H1 (cell line): ENCODE measurements around the gene FAM193B. TPM values are rescaled to one million over a fixed set of nuclear protein-coding genes. Genes with fewer than 3 reads are reported as not detected.

Experiments
- CTCF ChIA-PET: fragments of 300-600 bp; sonication (Branson Sonifier 250); formaldehyde crosslinking; loops from one replicate; lab custom pipeline; 2021; ENCODE audit not compliant: partially characterized antibody; lab: Charles Lee
- POLR2A ChIA-PET: fragments of 300-600 bp; sonication (Branson Sonifier 250); formaldehyde crosslinking; loops from one replicate; lab custom pipeline; 2021; ENCODE audit warnings: inconsistent platforms; ENCODE audit not compliant: partially characterized antibody; lab: Charles Lee
- DNase-seq, 2 experiments: peaks; one replicate each; pipeline versions ENCODE4 v3.0.0 to v3.0.0-alpha.2; 2010 to 2022; ENCODE audit warnings: low spot score in 2 of 2, low read depth in 1 of 2, mixed read lengths in 1 of 2
- FAIRE-seq: peaks from 2 replicates; lab custom pipeline; 2011; peaks lifted over from hg19 to GRCh38; lab: Jason Lieb, UNC
- H2AFZ ChIP-seq: 2 replicates; pipeline ENCODE4 v1.8.1; 2012; ENCODE audit warnings: low read length, inconsistent platforms
- H2AK5ac ChIP-seq: 2 replicates; pipeline ENCODE4 v1.6.1; 2013; ENCODE audit warnings: low read depth, low read length
- H2BK120ac ChIP-seq: replicated peaks from 2 replicates; pipeline ENCODE3; 2013; ENCODE audit warnings: low read depth, low read length, inconsistent platforms
- H2BK12ac ChIP-seq: 2 replicates; pipeline ENCODE4 v1.6.1; 2013; ENCODE audit warnings: low read depth, low read length
- H2BK15ac ChIP-seq: 2 replicates; pipeline ENCODE4 v1.6.1; 2013; ENCODE audit warnings: low read length
- H2BK20ac ChIP-seq: 2 replicates; pipeline ENCODE4 v1.6.1; 2013; ENCODE audit warnings: low read length
- H2BK5ac ChIP-seq: 2 replicates; pipeline ENCODE4 v1.6.1; 2013; ENCODE audit warnings: low read depth, low read length
- H3K14ac ChIP-seq: 2 replicates; pipeline ENCODE4 v1.6.1; 2013; ENCODE audit warnings: inconsistent platforms; ENCODE audit not compliant: insufficient read length
- H3K18ac ChIP-seq: 2 replicates; pipeline ENCODE4 v1.6.1; 2013; ENCODE audit warnings: low read length; ENCODE audit errors: extremely low read depth
- H3K23ac ChIP-seq: 2 replicates; pipeline ENCODE4 v1.6.1; 2013; ENCODE audit warnings: inconsistent platforms; ENCODE audit not compliant: insufficient read length
- H3K23me2 ChIP-seq: 2 replicates; pipeline ENCODE4 v1.6.1; 2013; ENCODE audit warnings: low read depth, low read length
- H3K27ac ChIP-seq: 2 replicates; pipeline ENCODE4 v1.6.1; 2011; ENCODE audit warnings: low read depth, low read length, inconsistent platforms
- H3K27me3 ChIP-seq, 4 experiments: replicated peaks in 1 of 4; 1 replicate in 1 of 4; 2 replicates in 3 of 4; pipeline versions ENCODE4 v1.6.1 to v1.8.1; 2011 to 2013; ENCODE audit warnings: low read length in 3 of 4, mild to moderate bottlenecking in 3 of 4, inconsistent platforms in 2 of 4, mixed read lengths in 2 of 4, moderate library complexity in 1 of 4; ENCODE audit not compliant: control insufficient read depth in 3 of 4, insufficient read depth in 3 of 4; ENCODE audit errors: extremely low read depth in 1 of 4
- H3K36me3 ChIP-seq, 4 experiments: 2 replicates each; pipeline versions ENCODE4 v1.6.1 to v1.8.1; 2011 to 2013; ENCODE audit warnings: mild to moderate bottlenecking in 4 of 4, low read length in 3 of 4, moderate library complexity in 2 of 4, control low read depth in 1 of 4, inconsistent platforms in 1 of 4; ENCODE audit not compliant: insufficient read depth in 4 of 4, control insufficient read depth in 2 of 4
- H3K4ac ChIP-seq: replicated peaks from 2 replicates; pipeline ENCODE3; 2013; ENCODE audit warnings: low read length, low read depth, mixed read lengths, inconsistent platforms; ENCODE audit not compliant: insufficient read length
- H3K4me1 ChIP-seq, 4 experiments: replicated peaks in 1 of 4; 1 replicate in 1 of 4; 2 replicates in 3 of 4; pipeline versions ENCODE4 v1.6.1 to v1.8.1; 2011 to 2013; ENCODE audit warnings: low read length in 3 of 4, inconsistent platforms in 2 of 4, mixed read lengths in 1 of 4; ENCODE audit not compliant: insufficient read depth in 4 of 4, control insufficient read depth in 3 of 4
- H3K4me2 ChIP-seq, 2 experiments: 2 replicates each; pipeline versions ENCODE4 v1.6.1 to v1.8.1; 2011 to 2013; ENCODE audit warnings: low read depth in 2 of 2, low read length in 2 of 2, control low read depth in 1 of 2, inconsistent platforms in 1 of 2, mild to moderate bottlenecking in 1 of 2; ENCODE audit not compliant: insufficient read depth in 1 of 2
- H3K4me3 ChIP-seq, 4 experiments: fragments of 200-600, 300-600 bp in 1 of 4; sonication (generic), shearing (Covaris generic), sonication (Bioruptor Twin) in 1 of 4; 2 replicates each; pipeline versions ENCODE4 v1.5.1 to v1.8.1; 2011 to 2016; ENCODE audit warnings: low read length in 4 of 4, low read depth in 3 of 4, control low read depth in 2 of 4, inconsistent platforms in 2 of 4, mild to moderate bottlenecking in 2 of 4, mixed read lengths in 1 of 4, moderate library complexity in 1 of 4; ENCODE audit not compliant: insufficient read depth in 2 of 4; ENCODE audit errors: extremely low read depth in 1 of 4
- H3K56ac ChIP-seq: replicated peaks from 2 replicates; pipeline ENCODE3; 2013; ENCODE audit warnings: low read depth, mild to moderate bottlenecking, mixed read lengths, low read length, inconsistent platforms; ENCODE audit not compliant: insufficient read length
- H3K79me1 ChIP-seq: 2 replicates; pipeline ENCODE4 v1.6.1; 2013; ENCODE audit warnings: low read depth, low read length, control low read depth
- H3K79me2 ChIP-seq, 2 experiments: 2 replicates each; pipeline versions ENCODE4 v1.6.1 to v1.8.1; 2012 to 2013; ENCODE audit warnings: low read length in 2 of 2, mild to moderate bottlenecking in 2 of 2, inconsistent platforms in 1 of 2; ENCODE audit not compliant: insufficient read depth in 2 of 2, control insufficient read depth in 1 of 2
- H3K9ac ChIP-seq, 4 experiments: replicated peaks in 1 of 4; 1 replicate in 1 of 4; 2 replicates in 3 of 4; pipeline versions ENCODE4 v1.6.1 to v1.8.1; 2011 to 2013; ENCODE audit warnings: low read depth in 3 of 4, low read length in 3 of 4, control low read depth in 2 of 4, mild to moderate bottlenecking in 2 of 4, moderate library complexity in 2 of 4, inconsistent platforms in 1 of 4; ENCODE audit errors: extremely low read depth in 1 of 4
- H3K9me3 ChIP-seq, 2 experiments: 2 replicates each; pipeline versions ENCODE4 v1.6.1 to v1.8.1; 2012 to 2013; ENCODE audit warnings: mild to moderate bottlenecking in 2 of 2, moderate library complexity in 2 of 2, control low read depth in 1 of 2, inconsistent platforms in 1 of 2, low read depth in 1 of 2, low read length in 1 of 2, mixed read lengths in 1 of 2; ENCODE audit not compliant: insufficient read depth in 2 of 2
- H4K20me1 ChIP-seq, 2 experiments: replicated peaks in 1 of 2; 2 replicates each; pipeline versions ENCODE3 to v1.8.1; 2011 to 2013; ENCODE audit warnings: inconsistent platforms in 2 of 2, low read length in 2 of 2, mild to moderate bottlenecking in 1 of 2; ENCODE audit not compliant: insufficient read depth in 2 of 2, control insufficient read depth in 1 of 2
- H4K5ac ChIP-seq: 2 replicates; pipeline ENCODE4 v1.6.1; 2013; ENCODE audit warnings: low read length, low read depth, mixed read lengths, inconsistent platforms; ENCODE audit not compliant: insufficient read length
- H4K8ac ChIP-seq: 2 replicates; pipeline ENCODE4 v1.8.0; 2013; ENCODE audit warnings: mild to moderate bottlenecking, moderate library complexity, low read length, inconsistent platforms; ENCODE audit not compliant: insufficient read depth; ENCODE audit errors: extremely low read depth
- H4K91ac ChIP-seq: replicated peaks from 2 replicates; pipeline ENCODE3; 2013; ENCODE audit warnings: low read length, mixed read lengths, inconsistent platforms; ENCODE audit not compliant: insufficient read length
- BCL11A ChIP-seq, 2 experiments: IDR thresholded peaks; one replicate each; pipeline ENCODE4 v1.6.1; 2011; ENCODE audit warnings: low read depth in 2 of 2, low read length in 2 of 2, mild to moderate bottlenecking in 2 of 2
- CTBP2 ChIP-seq: IDR thresholded peaks from 2 replicates; pipeline ENCODE4 v1.7.0; 2011; ENCODE audit warnings: borderline replicate concordance, mild to moderate bottlenecking, moderate library complexity, mixed read lengths, low read length; ENCODE audit not compliant: insufficient read depth, insufficient read length
- JUN ChIP-seq: IDR thresholded peaks from 2 replicates; pipeline ENCODE4 v1.6.1; 2011; ENCODE audit warnings: low read depth, mild to moderate bottlenecking, improper control_type of control experiment, low read length
- KDM5A ChIP-seq: fragments of 200-600 bp; IDR thresholded peaks from 2 replicates; pipeline ENCODE4 v1.7.1; 2012; ENCODE audit warnings: mild to moderate bottlenecking, low read length, inconsistent platforms, mixed read lengths
- NANOG ChIP-seq: IDR thresholded peaks from 2 replicates; pipeline ENCODE4 v1.6.1; 2011; ENCODE audit warnings: low read length, low read depth, mild to moderate bottlenecking, inconsistent platforms; ENCODE audit not compliant: insufficient read depth, poor library complexity, severe bottlenecking
- NRF1 ChIP-seq: IDR thresholded peaks from 2 replicates; pipeline ENCODE4 v1.6.1; 2011; ENCODE audit warnings: mild to moderate bottlenecking, low read depth, low read length, improper control_type of control experiment
- POLR2AphosphoS5 ChIP-seq: IDR thresholded peaks from 2 replicates; pipeline ENCODE4 v1.6.1; 2011; ENCODE audit warnings: low read depth, low read length
- RNF2 ChIP-seq: fragments of 200-900, 300-1000 bp; sonication (generic); IDR thresholded peaks from 2 replicates; pipeline ENCODE4 v1.7.1; 2016; ENCODE audit warnings: borderline replicate concordance, low read depth, mild to moderate bottlenecking, antibody characterized with exemption, low read length; ENCODE audit not compliant: poor library complexity, severe bottlenecking; ENCODE audit errors: missing control alignments
- SIRT6 ChIP-seq: IDR thresholded peaks from one replicate; pipeline ENCODE4 v1.7.1; 2012; ENCODE audit warnings: low read length, inconsistent platforms
- SP4 ChIP-seq: IDR thresholded peaks from 2 replicates; pipeline ENCODE4 v1.6.1; 2012; ENCODE audit warnings: low read length, inconsistent platforms
- WGBS, 2 experiments: shearing (Covaris generic) in 1 of 2; methylation state at CpG; one replicate each; pipeline versions ENCODE4 v1.1.6 to v1.1.7; 2013 to 2015; ENCODE audit warnings: low lambda C conversion rate in 2 of 2, mixed read lengths in 2 of 2, inconsistent platforms in 1 of 2, low coverage in 1 of 2, missing lambda C conversion rate in 1 of 2; ENCODE audit not compliant: insufficient replicate concordance in 2 of 2, insufficient coverage in 1 of 2, insufficient read length in 1 of 2; ENCODE audit errors: extremely low coverage in 1 of 2, missing lambda C conversion rate in 1 of 2; 5-methylcytosine and 5-hydroxymethylcytosine counted together
- polyA plus RNA-seq, 7 experiments: library from polyadenylated mRNA; depleted of rRNA in 3 of 7; stranded (reverse) in 5 of 7; unstranded in 2 of 7; fragments of >200 nt in 5 of 7; fragments of 200-250 nt in 2 of 7; gene quantifications; 1 replicate in 5 of 7; 2 replicates in 1 of 7; 4 replicates in 1 of 7; pipeline versions ENCODE4 v1.2.1 to v1.2.3, GENCODE V29; 2011 to 2013; ENCODE audit warnings: missing spikeins in 2 of 7, mixed read lengths in 2 of 7
- total RNA-seq: library from RNA; stranded (reverse); fragmentation: NEBNext Ultra II Directional; extraction: Animal tissue kit (Norgen Biotek cat#: 25700); gene quantifications from 2 replicates; pipeline ENCODE4 v1.2.1, GENCODE V29; 2021

Gene FAM193B
- total and polyA plus RNA-seq, 2 of the 8 experiments (the other 6 are each of a cell fraction or from before 2014, with no cell fraction given) = 49.9 to 69.8 TPM

DNA sequence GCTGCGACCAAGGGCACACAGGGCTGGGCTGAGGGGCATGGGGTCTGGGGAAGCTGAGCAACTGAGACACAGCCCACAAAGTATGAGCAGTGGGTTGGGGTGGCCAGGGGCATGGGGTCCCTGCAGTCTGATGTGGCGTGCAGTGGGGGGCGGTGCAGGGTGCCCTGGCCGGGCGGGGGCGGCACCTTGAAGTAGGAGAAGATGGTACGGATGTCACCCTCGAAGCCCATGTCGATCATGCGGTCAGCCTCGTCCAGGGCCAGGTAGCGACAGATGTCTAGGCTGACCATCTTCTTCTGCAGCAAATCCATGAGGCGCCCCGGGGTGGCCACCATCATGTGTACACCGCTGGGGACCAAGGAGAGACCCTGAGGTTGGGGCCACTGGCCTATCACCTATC, 40.9 kb downstream of the FAM193B start:
- Histone ChIP-seq H3K23ac (no peak overlapping the region), H3K4me2 (no peak overlapping the region), H3K27me3 (no peaks in the 10 kb centered on the region), H3K79me1 (peaks cover 5% of the 10 kb centered on the region; the same call in 1 of the 2 replicates), H3K36me3 (peaks cover 27 to 50% (median 47%) of the 10 kb centered on the region in 4 experiments), H2BK15ac (no peak overlapping the region), H3K27ac (no peak overlapping the region), H2BK5ac (no peak overlapping the region), H2AFZ (no peak overlapping the region), H3K23me2 (peaks cover 8% of the 10 kb centered on the region), H2AK5ac (no peak overlapping the region), H4K20me1 (peaks cover 0 to 18% of the 10 kb centered on the region in 2 experiments), H2BK120ac (no peak overlapping the region), H3K9me3 (no peaks in the 10 kb centered on the region), H3K9ac (no peak overlapping the region), H3K4me3 (no peak overlapping the region), H4K91ac (no peak overlapping the region), H4K8ac (no peak overlapping the region; the same call in 1 of the 2 replicates), H3K4ac (no peak overlapping the region), H2BK20ac (no peak overlapping the region), H3K14ac (no peak overlapping the region), H2BK12ac (no peak overlapping the region), H3K18ac (no peak overlapping the region), H3K4me1 (peaks cover 4 to 18% (median 12%) of the 10 kb centered on the region in 4 experiments; a peak in 6 of 7 replicates), H3K56ac (no peak overlapping the region), H4K5ac (no peak overlapping the region), H3K79me2 (peaks cover 0 to 9% of the 10 kb centered on the region in 2 experiments; a peak in 1 of 4 replicates)
- FAIRE-seq (no peak), DNase-seq (no peak)
- 97% methylated on average over 14 of the region's 15 CpGs; no CpG with 5 or more reads in 1 of the 2 experiments for WGBS, 2 experiments
- TF ChIP-seq BCL11A (IDR thresholded peaks at IDR 0.05; ENCODE audit: low read depth in 2 of 2, low read length in 2 of 2) = no peak
- no peak for TF ChIP-seq KDM5A
- no peak for TF ChIP-seq NRF1
- no peak for TF ChIP-seq RNF2
- TF ChIP-seq JUN = no peak
- no peak for TF ChIP-seq CTBP2
- no peak for TF ChIP-seq NANOG
- TF ChIP-seq POLR2AphosphoS5 = no peak
- no peak for TF ChIP-seq SP4
- TF ChIP-seq SIRT6 = no peak
- ChIA-PET POLR2A (interaction anchor here (0.8 to 4.7 kb wide), 5 partner anchors 9 to 29 kb away, joined by 3 to 53 read pairs (median 3); partner anchors contain the start of gene PDLIM7), CTCF (interaction anchor here (1.0 to 20.8 kb wide), 2 partner anchors 11 to 23 kb away, joined by 3 to 306 read pairs; no protein-coding TSS in a partner anchor)
